ENCODE measurements around the gene ARV1. TPM values are rescaled to one million over a fixed set of nuclear protein-coding genes. Genes with fewer than 3 reads are reported as not detected.
"Not testable (repeated sequence)": the region's sequence is repeated elsewhere in the genome, so short reads cannot be mapped to it uniquely, and the experiment has no call there.

The ARV1 gene
- total and polyA plus RNA-seq, 2 donors (not counting 1 experiment from before 2014, with no cell fraction given): 16.8 to 38.7 TPM

GRCh38 chr1:231044588-231044987, 65.7 kb downstream of the ARV1 start:
- H3K4me3 ChIP-seq (replicated peaks in 1 of 4; ENCODE audit: control extremely low read depth in 1 of 4, insufficient read depth in 1 of 4, low read depth in 3 of 4, low read length in 4 of 4): no peak overlapping the region
- TF ChIP-seq EZH2 (IDR thresholded peaks at IDR 0.05; ENCODE audit: low read length, missing control alignments) (no peak), CTCF (conservative IDR thresholded peaks at IDR 0.05 in 1 of 2, IDR thresholded peaks at IDR 0.05 in 1 of 2; ENCODE audit: low read depth in 1 of 2, low read length in 2 of 2) (no peak)

GRCh38 chr1:231045286-231045685, 66.4 kb downstream of the ARV1 start:
- Histone ChIP-seq H3K4me1 (ENCODE audit: control insufficient read depth, extremely low read depth, insufficient read depth, low read length) (no peaks in the 10 kb centered on the region), H3K4me2 (ENCODE audit: extremely low read depth, insufficient read depth, low read length) (no peak overlapping the region), H3K4me3 (replicated peaks in 1 of 4; ENCODE audit: control extremely low read depth in 1 of 4, insufficient read depth in 1 of 4, low read depth in 3 of 4, low read length in 4 of 4) (no peak overlapping the region), H4K20me1 (ENCODE audit: control insufficient read depth, extremely low read depth, insufficient read depth, low read length) (no peaks in the 10 kb centered on the region), H3K36me3 (ENCODE audit: control insufficient read depth, insufficient read depth, low read length) (no peaks in the 10 kb centered on the region), H3K27ac (ENCODE audit: insufficient read depth, low read length) (no peak overlapping the region), H3K27me3 (ENCODE audit: control insufficient read depth, insufficient read depth, low read length) (peaks cover 12% of the 10 kb centered on the region), H2AFZ (ENCODE audit: low read length) (no peak overlapping the region), H3K9ac (ENCODE audit: insufficient read depth, low read length) (no peak overlapping the region), H3K79me2 (ENCODE audit: control insufficient read depth, insufficient read depth, low read length) (no peaks in the 10 kb centered on the region), H3K9me3 (ENCODE audit: control insufficient read depth, insufficient read depth, low read depth, low read length) (no peaks in the 10 kb centered on the region)
- no peak for TF ChIP-seq EZH2 (IDR thresholded peaks at IDR 0.05; ENCODE audit: low read length, missing control alignments)
- no peak for DNase-seq (ENCODE audit: low read depth in 2 of 2)

More at GRCh38 chr1:231044588-231044987, 65.7 kb downstream of the ARV1 start:
- H3K27ac ChIP-seq (ENCODE audit: insufficient read depth, low read length): no peak overlapping the region
- H3K36me3 ChIP-seq (ENCODE audit: control insufficient read depth, insufficient read depth, low read length): no peaks in the 10 kb centered on the region
- DNase-seq (ENCODE audit: low read depth in 2 of 2): no peak
- H3K9me3 ChIP-seq (ENCODE audit: control insufficient read depth, insufficient read depth, low read depth, low read length): no peaks in the 10 kb centered on the region
- no peaks in the 10 kb centered on the region for H3K4me1 ChIP-seq (ENCODE audit: control insufficient read depth, extremely low read depth, insufficient read depth, low read length)
- H3K4me2 ChIP-seq (ENCODE audit: extremely low read depth, insufficient read depth, low read length): no peak overlapping the region
- H3K27me3 ChIP-seq (ENCODE audit: control insufficient read depth, insufficient read depth, low read length): peaks cover 12% of the 10 kb centered on the region
- H4K20me1 ChIP-seq (ENCODE audit: control insufficient read depth, extremely low read depth, insufficient read depth, low read length): no peaks in the 10 kb centered on the region
- H3K79me2 ChIP-seq (ENCODE audit: control insufficient read depth, insufficient read depth, low read length): no peaks in the 10 kb centered on the region
- H2AFZ ChIP-seq (ENCODE audit: low read length): no peak overlapping the region
- no peak overlapping the region for H3K9ac ChIP-seq (ENCODE audit: insufficient read depth, low read length)

DNA sequence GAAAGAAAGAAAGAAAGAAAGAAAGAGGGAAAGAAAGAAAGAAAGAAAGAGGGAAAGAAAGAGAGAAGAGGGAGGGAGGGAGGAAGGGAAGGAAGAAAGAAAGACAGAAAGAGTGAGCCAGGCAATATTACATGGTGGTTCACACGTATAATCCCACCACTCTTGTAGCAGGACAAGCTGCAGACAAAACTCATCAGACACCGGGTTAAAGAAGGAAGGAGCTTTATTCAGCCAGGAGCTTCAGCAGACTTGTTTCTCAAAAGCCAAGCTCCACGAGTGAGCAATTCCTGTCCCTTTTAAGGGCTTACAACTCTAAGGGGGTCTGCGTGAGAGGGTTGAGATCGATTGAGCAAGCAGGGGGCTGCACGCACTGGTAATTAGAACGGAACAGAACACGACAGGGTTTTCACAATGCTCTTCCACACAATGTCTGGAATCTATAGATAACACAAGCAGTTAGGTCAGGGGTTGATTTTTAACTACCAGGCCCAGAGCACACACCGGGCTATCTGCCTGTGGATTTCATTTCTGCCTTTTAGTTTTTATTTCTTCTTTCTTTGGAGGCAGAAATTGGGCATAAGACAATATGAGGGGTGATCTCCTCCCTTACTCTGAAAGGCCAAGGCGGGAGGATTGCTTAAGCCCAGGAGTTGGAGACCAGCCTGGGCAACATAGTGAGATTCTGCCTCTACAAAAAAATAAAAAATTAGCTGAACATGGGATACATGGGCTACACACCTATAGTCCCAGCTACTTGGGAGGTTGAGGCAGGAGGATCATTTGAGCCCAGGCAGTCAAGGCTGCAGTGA, 67.2 kb downstream of the ARV1 start:
- not testable (repeated sequence) for H3K9me3 ChIP-seq (ENCODE audit: control insufficient read depth, insufficient read depth, low read depth, low read length); H3K4me3 ChIP-seq (replicated peaks in 1 of 4; ENCODE audit: control extremely low read depth in 1 of 4, insufficient read depth in 1 of 4, low read depth in 3 of 4, low read length in 4 of 4); DNase-seq (ENCODE audit: low read depth in 2 of 2); H3K36me3 ChIP-seq (ENCODE audit: control insufficient read depth, insufficient read depth, low read length); H3K79me2 ChIP-seq (ENCODE audit: control insufficient read depth, insufficient read depth, low read length); H3K27me3 ChIP-seq (ENCODE audit: control insufficient read depth, insufficient read depth, low read length); H3K27ac ChIP-seq (ENCODE audit: insufficient read depth, low read length); H3K9ac ChIP-seq (ENCODE audit: insufficient read depth, low read length); H4K20me1 ChIP-seq (ENCODE audit: control insufficient read depth, extremely low read depth, insufficient read depth, low read length); H3K4me2 ChIP-seq (ENCODE audit: extremely low read depth, insufficient read depth, low read length); H2AFZ ChIP-seq (ENCODE audit: low read length); H3K4me1 ChIP-seq (ENCODE audit: control insufficient read depth, extremely low read depth, insufficient read depth, low read length)

GRCh38 chr1:231046730-231047395, 68.0 kb downstream of the ARV1 start:
- Histone ChIP-seq H3K36me3 (ENCODE audit: control insufficient read depth, insufficient read depth, low read length) (no peaks in the 10 kb centered on the region), H3K27ac (ENCODE audit: insufficient read depth, low read length) (no peak overlapping the region), H3K9ac (ENCODE audit: insufficient read depth, low read length) (no peak overlapping the region), H3K4me3 (replicated peaks in 1 of 4; ENCODE audit: control extremely low read depth in 1 of 4, insufficient read depth in 1 of 4, low read depth in 3 of 4, low read length in 4 of 4) (no peak overlapping the region), H3K27me3 (ENCODE audit: control insufficient read depth, insufficient read depth, low read length) (peaks cover 10% of the 10 kb centered on the region), H3K9me3 (ENCODE audit: control insufficient read depth, insufficient read depth, low read depth, low read length) (no peaks in the 10 kb centered on the region), H2AFZ (ENCODE audit: low read length) (no peak overlapping the region), H3K4me1 (ENCODE audit: control insufficient read depth, extremely low read depth, insufficient read depth, low read length) (no peaks in the 10 kb centered on the region), H3K4me2 (ENCODE audit: extremely low read depth, insufficient read depth, low read length) (no peak overlapping the region), H4K20me1 (ENCODE audit: control insufficient read depth, extremely low read depth, insufficient read depth, low read length) (no peaks in the 10 kb centered on the region), H3K79me2 (ENCODE audit: control insufficient read depth, insufficient read depth, low read length) (no peaks in the 10 kb centered on the region)
- TF ChIP-seq CTCF (conservative IDR thresholded peaks at IDR 0.05 in 1 of 2, IDR thresholded peaks at IDR 0.05 in 1 of 2; ENCODE audit: low read depth in 1 of 2, low read length in 2 of 2): no peak
- TF ChIP-seq EZH2 (IDR thresholded peaks at IDR 0.05; ENCODE audit: low read length, missing control alignments): no peak
- no peak for DNase-seq (ENCODE audit: low read depth in 2 of 2)

DNA sequence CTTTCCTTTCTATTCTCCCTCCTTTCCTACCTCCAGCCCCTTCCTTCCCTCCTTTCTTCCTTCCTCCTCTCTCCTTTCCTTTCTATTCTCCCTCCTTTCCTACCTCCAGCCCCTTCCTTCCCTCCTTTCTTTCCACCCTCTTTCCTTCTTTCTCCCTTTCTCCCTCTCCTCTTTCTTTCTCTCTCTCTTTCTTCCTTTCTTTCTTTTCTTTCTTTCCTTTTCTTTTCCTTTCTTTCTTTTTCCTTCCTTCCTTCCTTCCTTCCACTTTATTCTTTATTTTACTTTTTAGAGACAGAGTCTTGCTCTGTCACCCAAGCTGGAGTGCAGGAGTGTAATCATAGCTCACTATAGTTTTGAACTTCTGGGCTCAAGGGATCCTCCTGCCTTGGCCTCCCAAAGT, 68.6 kb downstream of the ARV1 start:
- H4K20me1 ChIP-seq (ENCODE audit: control insufficient read depth, extremely low read depth, insufficient read depth, low read length); H3K79me2 ChIP-seq (ENCODE audit: control insufficient read depth, insufficient read depth, low read length); H3K4me2 ChIP-seq (ENCODE audit: extremely low read depth, insufficient read depth, low read length); H3K27me3 ChIP-seq (ENCODE audit: control insufficient read depth, insufficient read depth, low read length); H3K36me3 ChIP-seq (ENCODE audit: control insufficient read depth, insufficient read depth, low read length); H3K4me3 ChIP-seq (replicated peaks in 1 of 4; ENCODE audit: control extremely low read depth in 1 of 4, insufficient read depth in 1 of 4, low read depth in 3 of 4, low read length in 4 of 4); H3K9ac ChIP-seq (ENCODE audit: insufficient read depth, low read length); H3K4me1 ChIP-seq (ENCODE audit: control insufficient read depth, extremely low read depth, insufficient read depth, low read length); DNase-seq (ENCODE audit: low read depth in 2 of 2); H3K27ac ChIP-seq (ENCODE audit: insufficient read depth, low read length); H2AFZ ChIP-seq (ENCODE audit: low read length); H3K9me3 ChIP-seq (ENCODE audit: control insufficient read depth, insufficient read depth, low read depth, low read length): not testable (repeated sequence)
